ENCODE measurements around the gene PPT1.
"Not testable (repeated sequence)": the region's sequence is repeated elsewhere in the genome, so short reads cannot be mapped to it uniquely, and the experiment has no call there.

Gene PPT1

DNA sequence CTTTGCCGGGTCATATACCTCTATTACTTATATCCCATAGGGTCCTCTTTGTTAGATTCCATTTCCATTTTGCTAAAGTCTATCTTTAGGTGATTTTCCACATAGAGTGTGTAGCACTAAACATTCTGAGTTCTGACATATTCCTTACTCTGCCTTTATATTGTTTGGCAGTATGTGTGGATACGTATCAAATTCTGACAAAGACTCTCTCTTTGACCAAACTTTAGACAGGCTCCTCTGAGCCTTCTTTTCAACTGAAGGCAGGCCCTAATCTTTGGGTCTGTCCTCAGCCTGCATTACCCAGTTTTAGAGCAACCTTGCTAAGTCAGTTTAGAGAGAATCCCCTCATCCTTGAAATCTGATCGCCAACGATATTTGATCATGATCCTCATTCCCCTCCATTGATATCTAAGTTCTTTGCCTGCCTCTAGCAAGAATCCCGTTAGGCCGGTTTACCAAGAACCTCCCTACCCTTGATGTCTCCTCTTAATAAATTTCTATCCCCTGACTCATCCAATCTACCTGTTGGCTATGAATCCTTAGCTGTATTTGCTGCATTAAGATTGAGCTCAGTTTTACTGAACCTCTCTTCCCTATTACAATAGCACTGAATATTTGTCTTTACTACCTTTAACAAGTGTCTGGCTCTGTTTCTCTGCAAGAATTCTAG, 10.4 kb upstream of the PPT1 start:
- Histone ChIP-seq H3K36me3 (ENCODE audit: insufficient read depth, low read length) (no peaks in the 10 kb centered on the region), H3K4me3 (ENCODE audit: low read length) (no peak overlapping the region), H2AFZ (ENCODE audit: low read depth, low read length) (no peak overlapping the region), H3K27me3 (ENCODE audit: insufficient read depth, low read length) (no peaks in the 10 kb centered on the region), H3K9me3 (ENCODE audit: low read length) (peaks cover 5% of the 10 kb centered on the region), H3K4me1 (ENCODE audit: insufficient read depth, low read length) (no peaks in the 10 kb centered on the region)

- H3K36me3 ChIP-seq (ENCODE audit: insufficient read depth, low read length), result no peaks in the 10 kb centered on the region
- H3K4me1 ChIP-seq (ENCODE audit: insufficient read depth, low read length), result no peaks in the 10 kb centered on the region
- H2AFZ ChIP-seq (ENCODE audit: low read depth, low read length), result no peak overlapping the region
- no peak overlapping the region for H3K4me3 ChIP-seq (ENCODE audit: low read length)
- no peaks in the 10 kb centered on the region for H3K27me3 ChIP-seq (ENCODE audit: insufficient read depth, low read length)
- H3K9me3 ChIP-seq (ENCODE audit: low read length), result peaks cover 3% of the 10 kb centered on the region
Measured at GRCh38 chr1:40105028-40105427, 8.0 kb upstream of the PPT1 start.

DNA sequence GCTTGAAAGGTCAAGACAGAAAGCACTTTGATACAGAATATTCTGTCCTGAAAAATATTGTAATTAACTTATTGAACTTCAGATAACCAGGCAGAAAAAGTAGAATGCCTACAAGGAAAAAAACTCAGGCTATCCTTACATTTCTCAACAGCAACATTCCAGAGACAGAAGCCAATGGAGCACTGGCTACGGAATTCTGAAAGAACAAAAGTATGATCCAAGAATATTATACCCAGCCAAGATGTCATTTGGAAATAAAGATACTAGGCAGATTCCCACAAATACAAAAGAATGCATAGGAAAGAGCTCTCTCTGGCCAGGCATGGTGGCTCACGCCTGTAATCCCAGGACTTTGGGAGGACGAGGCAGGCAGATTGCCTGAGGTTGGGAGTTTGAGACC, 5.8 kb upstream of the PPT1 start:
- H3K4me3 ChIP-seq (ENCODE audit: low read length), result no peak overlapping the region
- H3K27me3 ChIP-seq (ENCODE audit: insufficient read depth, low read length), result no peaks in the 10 kb centered on the region
- H3K9me3 ChIP-seq (ENCODE audit: low read length), result peaks cover 3% of the 10 kb centered on the region
- H3K36me3 ChIP-seq (ENCODE audit: insufficient read depth, low read length), result no peaks in the 10 kb centered on the region
- no peak overlapping the region for H2AFZ ChIP-seq (ENCODE audit: low read depth, low read length)
- H3K4me1 ChIP-seq (ENCODE audit: insufficient read depth, low read length), result no peaks in the 10 kb centered on the region

GRCh38 chr1:40102038-40102437, 5.0 kb upstream of the PPT1 start:
- no peak overlapping the region for H2AFZ ChIP-seq (ENCODE audit: low read depth, low read length)
- H3K4me3 ChIP-seq (ENCODE audit: low read length), result no peak overlapping the region
- no peaks in the 10 kb centered on the region for H3K36me3 ChIP-seq (ENCODE audit: insufficient read depth, low read length)
- H3K4me1 ChIP-seq (ENCODE audit: insufficient read depth, low read length), result peaks cover 4% of the 10 kb centered on the region
- H3K27me3 ChIP-seq (ENCODE audit: insufficient read depth, low read length), result no peaks in the 10 kb centered on the region
- H3K9me3 ChIP-seq (ENCODE audit: low read length), result peaks cover 3% of the 10 kb centered on the region

DNA sequence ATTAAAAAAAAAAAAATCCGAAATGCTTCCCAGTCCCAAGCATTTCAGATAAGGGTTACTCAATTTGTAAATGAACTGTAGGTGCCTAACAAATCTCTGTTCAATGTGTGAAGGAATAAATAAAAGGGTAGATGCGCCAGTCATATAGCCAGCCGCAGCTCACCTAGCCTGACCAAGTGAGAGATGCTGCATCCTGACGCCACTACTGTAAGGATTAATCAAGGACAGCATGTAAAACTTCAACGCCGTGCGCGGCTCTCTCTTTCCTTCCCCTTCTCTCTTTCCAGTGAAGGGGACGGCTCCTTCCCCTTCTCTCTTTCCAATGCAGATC, 441 bp downstream of the PPT1 start:
- no peaks in the 10 kb centered on the region for H3K27me3 ChIP-seq (ENCODE audit: insufficient read depth, low read length)
- no peaks in the 10 kb centered on the region for H3K36me3 ChIP-seq (ENCODE audit: insufficient read depth, low read length)
- H3K9me3 ChIP-seq (ENCODE audit: low read length), result no peaks in the 10 kb centered on the region
- peaks cover 4% of the 10 kb centered on the region for H3K4me1 ChIP-seq (ENCODE audit: insufficient read depth, low read length)
- peak overlapping the region; percentile 60 for H3K4me3 ChIP-seq (ENCODE audit: low read length)
- peak overlapping the region; percentile 98 for H2AFZ ChIP-seq (ENCODE audit: low read depth, low read length)

DNA sequence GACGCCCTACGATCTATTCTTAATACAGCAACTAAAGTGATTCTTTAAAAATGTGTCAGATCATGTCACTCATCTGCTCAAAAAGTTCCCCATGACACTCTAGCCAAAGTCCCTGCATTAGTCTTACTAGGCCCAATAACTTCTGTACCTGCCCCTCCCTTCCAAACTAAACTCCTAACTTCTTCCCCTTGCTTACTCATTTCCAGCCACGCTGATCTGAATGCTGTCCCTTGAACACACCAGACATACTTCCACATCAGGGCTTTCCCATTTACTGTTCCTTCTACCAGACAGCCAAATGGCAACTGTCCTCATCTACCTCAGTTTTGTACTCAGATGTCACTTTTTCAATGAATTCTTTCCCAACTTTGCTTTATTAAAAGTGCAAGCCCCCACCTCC, 1.2 kb downstream of the PPT1 start:
- H3K4me1 ChIP-seq (ENCODE audit: insufficient read depth, low read length), result peaks cover 4% of the 10 kb centered on the region

DNA sequence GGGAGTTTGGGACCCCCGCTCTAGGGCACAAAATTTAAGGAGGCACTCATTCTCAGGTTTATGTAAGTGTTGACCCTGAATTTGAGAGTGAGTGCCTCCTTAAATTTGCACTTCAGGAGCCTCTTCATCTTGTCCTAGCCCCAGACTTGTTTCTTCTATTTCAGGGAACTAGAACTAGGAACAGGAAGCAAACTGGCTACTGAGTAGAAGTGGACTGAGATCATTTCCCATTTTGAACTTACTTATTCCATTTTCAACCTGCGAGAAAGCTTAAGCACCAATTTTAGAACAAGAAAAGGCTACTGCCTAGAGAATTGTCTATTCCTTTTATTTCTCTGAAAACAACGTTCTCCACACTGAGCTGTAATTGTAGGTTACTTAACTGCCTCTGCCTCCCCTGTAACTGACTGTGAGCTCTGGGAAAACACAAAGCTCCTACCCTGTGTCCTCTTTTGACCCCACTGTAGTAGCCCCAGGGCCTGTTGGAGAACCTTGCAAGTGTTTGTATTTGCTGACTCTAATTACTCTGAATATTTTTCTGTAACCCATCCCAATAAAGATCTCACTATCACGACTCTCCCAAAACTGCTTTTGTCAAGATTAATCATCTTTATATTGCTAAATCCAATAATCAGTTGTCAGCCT, 2.5 kb downstream of the PPT1 start:
- H3K9me3 ChIP-seq (ENCODE audit: low read length), result no peaks in the 10 kb centered on the region
- H3K27me3 ChIP-seq (ENCODE audit: insufficient read depth, low read length), result no peaks in the 10 kb centered on the region
- peaks cover 17% of the 10 kb centered on the region for H3K36me3 ChIP-seq (ENCODE audit: insufficient read depth, low read length)
- H2AFZ ChIP-seq (ENCODE audit: low read depth, low read length), result no peak overlapping the region
- H3K4me3 ChIP-seq (ENCODE audit: low read length), result no peak overlapping the region
- H3K4me1 ChIP-seq (ENCODE audit: insufficient read depth, low read length), result peaks cover 4% of the 10 kb centered on the region

More for the DNA sequence above, 1.2 kb downstream of the PPT1 start:
- Histone ChIP-seq H3K9me3 (ENCODE audit: low read length) (no peaks in the 10 kb centered on the region), H3K27me3 (ENCODE audit: insufficient read depth, low read length) (no peaks in the 10 kb centered on the region), H3K4me3 (ENCODE audit: low read length) (peak overlapping the region; percentile 60), H3K36me3 (ENCODE audit: insufficient read depth, low read length) (peaks cover 6% of the 10 kb centered on the region), H2AFZ (ENCODE audit: low read depth, low read length) (no peak overlapping the region)

- H3K36me3 ChIP-seq (ENCODE audit: insufficient read depth, low read length), result peaks cover 30% of the 10 kb centered on the region
- H3K27me3 ChIP-seq (ENCODE audit: insufficient read depth, low read length), result no peaks in the 10 kb centered on the region
- H3K4me1 ChIP-seq (ENCODE audit: insufficient read depth, low read length), result peaks cover 4% of the 10 kb centered on the region
- H3K4me3 ChIP-seq (ENCODE audit: low read length), result no peak overlapping the region
- no peak overlapping the region for H2AFZ ChIP-seq (ENCODE audit: low read depth, low read length)
- H3K9me3 ChIP-seq (ENCODE audit: low read length), result no peaks in the 10 kb centered on the region
Measured at GRCh38 chr1:40092706-40093639, 4.1 kb downstream of the PPT1 start.

DNA sequence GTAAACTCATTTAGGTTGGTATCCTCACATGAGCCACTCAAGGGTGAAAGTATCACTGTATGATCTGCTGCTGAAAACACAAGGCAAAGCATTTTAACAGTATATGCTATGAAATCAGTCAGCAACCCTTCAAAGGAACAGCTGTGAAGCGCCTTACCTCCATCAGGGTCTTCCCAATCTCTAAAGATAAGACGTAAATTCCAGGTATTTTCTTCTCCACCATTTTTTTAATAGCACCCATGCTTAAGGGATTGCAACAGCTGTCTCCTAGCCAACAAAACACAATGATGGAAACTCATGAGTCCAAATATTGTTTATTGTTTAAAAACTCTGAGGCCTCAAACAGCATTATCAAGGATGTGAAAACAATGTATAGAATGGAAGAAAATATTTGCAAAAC, 4.8 kb downstream of the PPT1 start:
- Histone ChIP-seq H3K36me3 (ENCODE audit: insufficient read depth, low read length) (peaks cover 36% of the 10 kb centered on the region), H3K9me3 (ENCODE audit: low read length) (no peaks in the 10 kb centered on the region), H3K4me1 (ENCODE audit: insufficient read depth, low read length) (no peaks in the 10 kb centered on the region), H3K4me3 (ENCODE audit: low read length) (no peak overlapping the region), H2AFZ (ENCODE audit: low read depth, low read length) (no peak overlapping the region), H3K27me3 (ENCODE audit: insufficient read depth, low read length) (no peaks in the 10 kb centered on the region)

DNA sequence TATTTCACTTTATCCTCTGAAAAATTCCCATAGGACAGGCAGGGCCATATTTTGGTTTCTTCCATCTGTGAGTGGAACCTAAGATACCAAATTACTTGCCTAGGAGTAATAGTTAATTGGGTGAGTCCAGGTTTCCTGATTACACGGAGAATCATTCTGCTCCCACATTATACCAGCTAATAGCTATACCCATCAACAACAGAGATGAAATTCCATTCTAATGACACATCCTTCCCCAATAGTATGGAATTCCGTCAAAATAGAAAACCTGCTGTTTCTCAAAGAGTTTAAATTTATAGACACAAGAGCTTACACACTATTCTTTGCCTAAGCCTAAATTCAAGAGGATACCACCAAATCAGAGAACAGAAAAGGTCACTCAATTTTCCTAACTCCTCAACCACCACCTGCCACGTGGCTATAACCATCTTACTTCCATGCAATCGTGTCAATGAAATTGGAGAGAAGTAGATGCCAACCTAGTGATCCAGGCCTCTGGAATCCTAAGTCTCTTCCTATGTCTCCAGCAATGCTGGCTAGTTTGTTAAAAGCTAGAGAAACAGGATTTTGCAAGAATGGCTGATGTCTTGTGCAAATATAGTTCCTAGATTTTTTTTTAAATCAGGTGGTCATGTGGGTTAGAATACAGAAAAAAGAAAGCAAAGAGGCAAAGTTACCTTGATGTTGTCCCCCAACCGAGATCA, 6.2 kb downstream of the PPT1 start:
- Histone ChIP-seq H3K4me3 (ENCODE audit: low read length) (no peak overlapping the region), H3K36me3 (ENCODE audit: insufficient read depth, low read length) (peaks cover 40% of the 10 kb centered on the region), H3K27me3 (ENCODE audit: insufficient read depth, low read length) (no peaks in the 10 kb centered on the region), H3K4me1 (ENCODE audit: insufficient read depth, low read length) (no peaks in the 10 kb centered on the region), H2AFZ (ENCODE audit: low read depth, low read length) (no peak overlapping the region), H3K9me3 (ENCODE audit: low read length) (no peaks in the 10 kb centered on the region)

DNA sequence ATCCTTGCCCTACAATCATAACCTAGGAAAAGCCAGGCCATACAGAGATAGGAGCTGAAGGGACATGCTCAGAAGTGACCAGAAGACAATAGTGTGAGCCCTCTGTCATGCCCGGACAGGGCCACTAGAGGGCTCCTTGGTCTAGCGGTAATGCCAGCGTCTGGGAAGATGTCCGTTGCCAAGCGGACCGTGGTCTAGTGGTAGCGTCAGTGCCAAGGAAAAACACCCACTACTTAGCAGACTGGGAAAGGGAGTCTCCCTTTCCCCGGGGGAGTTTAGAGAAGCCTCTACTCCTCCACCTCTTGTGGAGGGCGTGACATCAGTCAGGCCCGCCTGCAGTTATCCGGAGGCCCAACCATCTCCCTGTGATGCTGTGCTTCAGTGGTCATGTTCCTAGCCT, 12.3 kb downstream of the PPT1 start:
- not testable (repeated sequence) for H3K4me3 ChIP-seq (ENCODE audit: low read length); H3K4me1 ChIP-seq (ENCODE audit: insufficient read depth, low read length); H3K9me3 ChIP-seq (ENCODE audit: low read length); H3K27me3 ChIP-seq (ENCODE audit: insufficient read depth, low read length); H2AFZ ChIP-seq (ENCODE audit: low read depth, low read length)
- peaks cover 51% of the 10 kb centered on the region for H3K36me3 ChIP-seq (ENCODE audit: insufficient read depth, low read length)

DNA sequence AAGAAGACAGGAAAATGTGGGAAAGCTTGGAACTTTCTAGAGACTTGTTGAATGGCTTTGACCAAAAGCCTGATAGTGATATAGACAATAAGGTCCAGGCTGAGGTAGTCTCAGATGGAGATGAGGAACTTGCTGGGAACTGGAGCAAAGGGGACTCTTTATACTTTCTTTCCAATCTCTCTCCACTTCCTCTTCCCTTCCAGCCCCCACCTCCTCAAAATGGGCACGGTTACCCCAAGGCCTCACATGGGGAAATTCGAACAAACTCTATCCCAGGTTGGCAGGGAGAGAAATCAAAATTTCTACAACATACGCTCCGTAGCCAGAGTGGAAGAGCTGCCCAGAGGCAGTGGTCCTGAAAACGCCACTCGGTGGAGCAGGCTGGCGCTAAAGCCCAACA, 15.2 kb downstream of the PPT1 start:
- Histone ChIP-seq H3K36me3 (ENCODE audit: insufficient read depth, low read length) (peaks cover 52% of the 10 kb centered on the region), H3K4me3 (ENCODE audit: low read length) (no peak overlapping the region), H3K27me3 (ENCODE audit: insufficient read depth, low read length) (no peaks in the 10 kb centered on the region), H2AFZ (ENCODE audit: low read depth, low read length) (no peak overlapping the region), H3K9me3 (ENCODE audit: low read length) (no peaks in the 10 kb centered on the region), H3K4me1 (ENCODE audit: insufficient read depth, low read length) (no peaks in the 10 kb centered on the region)
